HepG2 (cell line): ENCODE results near the gene APOC4. TPM values are rescaled to one million over a fixed set of nuclear protein-coding genes. Genes with fewer than 3 reads are reported as not detected.

Experiments
- ATAC-seq: fragments of 200-7000 bp; cut with Tn5 transposase; 3 replicates; pipeline ENCODE4 v1.9.1; 2020; ENCODE audit warnings: mild to moderate bottlenecking, moderate library complexity
- BruUV-seq: library from RNA; stranded (reverse); fragments of 400-500 nt; replicated peaks from 2 replicates; lab custom pipeline; 2021; lab: Mats Ljungman, UMichigan
- CTCF ChIA-PET: fragments of 300-600 bp; formaldehyde crosslinking; extraction: SDS; loops from one replicate; lab custom pipeline; 2021; ENCODE audit warnings: low total read pairs, inconsistent platforms, low intra/inter-chr PET ratio; lab: Yijun Ruan, JAX
- POLR2A ChIA-PET: fragments of 350-600 bp; sonication (Branson Sonifier 250); formaldehyde crosslinking; loops from one replicate; lab custom pipeline; 2020; ENCODE audit warnings: antibody characterized with exemption, inconsistent platforms; lab: Yijun Ruan, JAX
- DNase-seq: peaks from one replicate; pipeline ENCODE4 v3.0.0-alpha.2; 2015; ENCODE audit warnings: low spot score
- FAIRE-seq: peaks from 3 replicates; lab custom pipeline; 2011; peaks lifted over from hg19 to GRCh38; lab: Jason Lieb, UNC
- H2AFZ ChIP-seq: one replicate; pipeline ENCODE4 v1.6.1; 2011; ENCODE audit warnings: low read length, inconsistent platforms
- H3K27ac ChIP-seq: fragments of 300-600 bp; 3 replicates; pipeline ENCODE4 v1.8.0; 2011; ENCODE audit warnings: mixed run types, mild to moderate bottlenecking, mixed read lengths, low read length, inconsistent platforms; ENCODE audit not compliant: insufficient read depth; ENCODE audit errors: extremely low read length
- H3K27me3 ChIP-seq, 2 experiments: fragments of 200-600 bp in 1 of 2; 2 replicates in 1 of 2; 3 replicates in 1 of 2; pipeline versions ENCODE4 v1.6.0 to v1.8.0; 2011; ENCODE audit warnings: low read length in 2 of 2, mild to moderate bottlenecking in 2 of 2, moderate library complexity in 2 of 2, inconsistent platforms in 1 of 2; ENCODE audit not compliant: insufficient read depth in 2 of 2, control insufficient read depth in 1 of 2
- H3K36me3 ChIP-seq, 2 experiments: fragments of 200-600 bp in 1 of 2; replicated peaks in 1 of 2; 2 replicates in 1 of 2; 3 replicates in 1 of 2; pipeline versions ENCODE4 v1.5.1 to v1.8.0; 2011; ENCODE audit warnings: low read length in 2 of 2, inconsistent platforms in 1 of 2; ENCODE audit not compliant: insufficient read depth in 2 of 2, control insufficient read depth in 1 of 2
- H3K4me1 ChIP-seq: 2 replicates; pipeline ENCODE4 v1.5.1; 2012; ENCODE audit warnings: low read length, inconsistent platforms; ENCODE audit not compliant: insufficient read depth
- H3K4me2 ChIP-seq: 2 replicates; pipeline ENCODE4 v1.6.0; 2011; ENCODE audit warnings: low read depth, low read length, inconsistent platforms
- H3K4me3 ChIP-seq, 3 experiments: fragments of 200-600 bp in 1 of 3; sonication (generic), shearing (Covaris generic) in 1 of 3; replicated peaks in 1 of 3; 2 replicates each; pipeline ENCODE4 v1.5.1; 2011 to 2016; ENCODE audit warnings: low read length in 3 of 3, inconsistent platforms in 2 of 3, low read depth in 2 of 3, mild to moderate bottlenecking in 2 of 3, control low read depth in 1 of 3, mixed read lengths in 1 of 3; ENCODE audit not compliant: insufficient read depth in 1 of 3
- H3K79me2 ChIP-seq: one replicate; pipeline ENCODE4 v1.6.1; 2011; ENCODE audit warnings: low read length, inconsistent platforms; ENCODE audit not compliant: insufficient read depth
- H3K9ac ChIP-seq: 2 replicates; pipeline ENCODE4 v1.6.0; 2011; ENCODE audit warnings: mild to moderate bottlenecking, low read depth, low read length, inconsistent platforms; ENCODE audit not compliant: insufficient read depth
- H3K9me3 ChIP-seq: 2 replicates; pipeline ENCODE4 v1.5.1; 2012; ENCODE audit warnings: mild to moderate bottlenecking, low read length
- H4K20me1 ChIP-seq: 2 replicates; pipeline ENCODE4 v1.6.0; 2011; ENCODE audit warnings: inconsistent platforms, mild to moderate bottlenecking, low read length, moderate library complexity; ENCODE audit not compliant: insufficient read depth
- HNRNPL ChIP-seq: fragments of 200-400 bp; formaldehyde crosslinking; IDR thresholded peaks from 2 replicates; pipeline ENCODE4 v1.6.1; 2017; ENCODE audit warnings: mild to moderate bottlenecking, low read depth, low read length
- KDM6A ChIP-seq: IDR thresholded peaks from 2 replicates; pipeline ENCODE4 v1.6.1; 2016; ENCODE audit warnings: low read depth
- PCBP1 ChIP-seq: fragments of 200-400 bp; formaldehyde crosslinking; IDR thresholded peaks from 2 replicates; pipeline ENCODE4 v1.6.1; 2017; ENCODE audit warnings: mild to moderate bottlenecking, low read depth, low read length, borderline replicate concordance
- PLRG1 ChIP-seq: fragments of 450-650 bp; conservative IDR thresholded peaks from 2 replicates; pipeline ENCODE4 v1.6.1; 2016
- ZKSCAN8 ChIP-seq: IDR thresholded peaks from 2 replicates; pipeline ENCODE4 v1.6.1; 2016; ENCODE audit warnings: borderline replicate concordance, missing genetic modification reagents, missing compliant biosample characterization
- ZNF121 ChIP-seq: sonication (generic); formaldehyde crosslinking; IDR thresholded peaks from 2 replicates; pipeline ENCODE4 v1.5.0; 2020; ENCODE audit warnings: mild to moderate bottlenecking, missing genetic modification reagents
- WGBS: methylation state at CpG from one replicate; pipeline ENCODE4 v1.1.6; 2017; ENCODE audit warnings: low lambda C conversion rate; 5-methylcytosine and 5-hydroxymethylcytosine counted together
- in situ Hi-C: cut with HindIII; loops from 2 replicates; pipeline ENCODE4 v1.10.0; 2017; ENCODE audit warnings: low pct_unique_long_range_greater_than_20kb; ENCODE audit not compliant: extremely low pct_ligation_motif_present
- intact Hi-C: fragments of 100-400 bp; cut with micrococcal nuclease; formaldehyde crosslinking; loops from one replicate; pipeline ENCODE4 v1.10.0; 2022; ENCODE audit not compliant: unreplicated experiment
- polyA plus RNA-seq, 8 experiments: library from polyadenylated mRNA; depleted of rRNA in 3 of 8; stranded (reverse) in 7 of 8; unstranded in 1 of 8; fragments of >200 nt; fragmentation: Illumina TruSeq in 4 of 8; extraction: Trizol in 4 of 8; gene quantifications; 2 replicates each; pipeline versions ENCODE4 v1.2.1 to v1.2.3, GENCODE V29; 2011 to 2016; ENCODE audit warnings: low read depth in 4 of 8, missing spikeins in 1 of 8, mixed read lengths in 1 of 8; ENCODE audit not compliant: insufficient read depth in 1 of 8
- total RNA-seq, 5 experiments: library from RNA; depleted of rRNA; stranded (reverse); fragments of >200 nt; fragmentation: Illumina TruSeq; extraction: Trizol; gene quantifications; 2 replicates each; pipeline ENCODE4 v1.2.3, GENCODE V29; 2016; ENCODE audit warnings: low read depth in 1 of 5
- TF ChIP-seq, protein P1 (sequence below): sonication (generic); formaldehyde crosslinking; conservative IDR thresholded peaks from 2 replicates; pipeline ENCODE4 v1.8.0; 2022; ENCODE audit warnings: mild to moderate bottlenecking, moderate library complexity, missing genetic modification reagents

APOC4 gene
- total and polyA plus RNA-seq, 2 of the 13 experiments (the other 11 are each of a cell fraction or from before 2014, with no cell fraction given) = 0.46 TPM; not detected in 1

DNA sequence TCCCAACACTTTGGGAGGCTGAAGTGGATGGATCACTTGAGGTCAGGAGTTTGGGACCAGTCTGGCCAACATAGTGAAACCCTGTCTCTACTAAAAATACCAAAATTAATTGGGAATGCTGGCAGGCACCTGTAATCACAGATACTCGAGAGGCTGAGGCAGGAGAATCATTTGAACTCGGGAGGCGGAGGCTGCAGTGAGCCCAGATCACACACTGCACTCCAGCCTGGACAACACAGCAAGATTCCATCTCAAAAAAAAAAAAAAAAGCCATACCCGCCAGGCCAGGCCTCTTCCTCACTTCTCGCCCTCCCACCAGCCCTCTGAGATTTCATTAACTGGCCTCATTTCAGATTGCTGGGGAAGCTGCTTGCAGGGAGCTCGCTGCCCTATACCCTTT, 51.5 kb downstream of the APOC4 start:
- no peak overlapping the region for H3K4me2 ChIP-seq
- H3K79me2 ChIP-seq = no peaks in the 10 kb centered on the region
- POLR2A ChIA-PET = no interaction called here
- TSS peak; percentile 61 for BruUV-seq
- no peak overlapping the region for H3K4me3 ChIP-seq
- no peak overlapping the region for H3K27ac ChIP-seq
- no peaks in the 10 kb centered on the region for H3K9me3 ChIP-seq
- DNase-seq (no peak), ATAC-seq (no peak)
- H3K36me3 ChIP-seq = peaks cover 10 to 19% of the 10 kb centered on the region in 2 experiments; a peak in 3 of 5 replicates
- peaks cover 7% of the 10 kb centered on the region for H3K4me1 ChIP-seq
- intact Hi-C loops = no loop called here
- H2AFZ ChIP-seq = no peak overlapping the region
- H3K9ac ChIP-seq = no peak overlapping the region
- H4K20me1 ChIP-seq = no peaks in the 10 kb centered on the region
- WGBS = 90% methylated on average over 6 of the region's 6 CpGs
- no peaks in the 10 kb centered on the region for H3K27me3 ChIP-seq
- TF ChIP-seq HNRNPL (no peak), ZKSCAN8 (CRISPR knock-in tag) (no peak), PLRG1 (no peak), PCBP1 (no peak), KDM6A (CRISPR knock-in tag) (no peak), ZNF121 (peak; percentile 58; the same call in 1 of the 2 replicates)
- TF ChIP-seq, protein P1, sequence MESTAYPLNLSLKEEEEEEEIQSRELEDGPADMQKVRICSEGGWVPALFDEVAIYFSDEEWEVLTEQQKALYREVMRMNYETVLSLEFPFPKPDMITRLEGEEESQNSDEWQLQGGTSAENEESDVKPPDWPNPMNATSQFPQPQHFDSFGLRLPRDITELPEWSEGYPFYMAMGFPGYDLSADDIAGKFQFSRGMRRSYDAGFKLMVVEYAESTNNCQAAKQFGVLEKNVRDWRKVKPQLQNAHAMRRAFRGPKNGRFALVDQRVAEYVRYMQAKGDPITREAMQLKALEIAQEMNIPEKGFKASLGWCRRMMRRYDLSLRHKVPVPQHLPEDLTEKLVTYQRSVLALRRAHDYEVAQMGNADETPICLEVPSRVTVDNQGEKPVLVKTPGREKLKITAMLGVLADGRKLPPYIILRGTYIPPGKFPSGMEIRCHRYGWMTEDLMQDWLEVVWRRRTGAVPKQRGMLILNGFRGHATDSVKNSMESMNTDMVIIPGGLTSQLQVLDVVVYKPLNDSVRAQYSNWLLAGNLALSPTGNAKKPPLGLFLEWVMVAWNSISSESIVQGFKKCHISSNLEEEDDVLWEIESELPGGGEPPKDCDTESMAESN (CRISPR knock-in tag) = no peak
- TF ChIP-seq, all 625 proteins: peak for 1
- CTCF ChIA-PET = no interaction called here
- no peak for FAIRE-seq
- in situ Hi-C loops = no loop called here
